Osteocyte (in vitro differentiated cells): ENCODE results near the gene DNAI7. TPM values are rescaled to one million over a fixed set of nuclear protein-coding genes. Genes with fewer than 3 reads are reported as not detected.

ENCODE experiments used
- DNase-seq: peaks from one replicate; pipeline ENCODE4 v3.0.0; 2021; ENCODE audit warnings: mixed read lengths; ENCODE audit not compliant: unreplicated experiment; ENCODE audit errors: extremely low spot score
- H3K27ac Mint-ChIP-seq: one replicate; pipeline ENCODE4 v1.8.0; 2021; ENCODE audit warnings: mild to moderate bottlenecking, mixed read lengths; ENCODE audit not compliant: unreplicated experiment
- H3K27me3 Mint-ChIP-seq: one replicate; pipeline ENCODE4 v1.8.0; 2021; ENCODE audit warnings: mixed read lengths; ENCODE audit not compliant: unreplicated experiment
- H3K36me3 Mint-ChIP-seq: one replicate; pipeline ENCODE4 v1.8.0; 2021; ENCODE audit warnings: mixed read lengths; ENCODE audit not compliant: unreplicated experiment
- H3K4me1 Mint-ChIP-seq: one replicate; pipeline ENCODE4 v1.8.0; 2021; ENCODE audit warnings: mixed read lengths; ENCODE audit not compliant: unreplicated experiment
- H3K4me3 Mint-ChIP-seq: one replicate; pipeline ENCODE4 v1.8.0; 2021; ENCODE audit warnings: mild to moderate bottlenecking, moderate library complexity, mixed read lengths; ENCODE audit not compliant: unreplicated experiment
- H3K9me3 Mint-ChIP-seq: one replicate; pipeline ENCODE4 v1.8.0; 2021; ENCODE audit warnings: mixed read lengths; ENCODE audit not compliant: unreplicated experiment
- long read RNA-seq: library from polyadenylated mRNA; unstranded; transcript quantifications from one replicate; pipeline ENCODE4 v2.0.0, GENCODE V29; 2021
- total RNA-seq: library from RNA; stranded (reverse); gene quantifications from 2 replicates; pipeline ENCODE4 v1.2.1, GENCODE V29; 2021
- TF ChIP-seq, protein P1 (sequence below): fragments of 200-600 bp; sonication (generic); IDR thresholded peaks from 2 replicates; pipeline ENCODE4 v1.5.0; 2021; ENCODE audit warnings: antibody characterized with exemption, mild to moderate bottlenecking, moderate library complexity

The DNAI7 gene, protein sequence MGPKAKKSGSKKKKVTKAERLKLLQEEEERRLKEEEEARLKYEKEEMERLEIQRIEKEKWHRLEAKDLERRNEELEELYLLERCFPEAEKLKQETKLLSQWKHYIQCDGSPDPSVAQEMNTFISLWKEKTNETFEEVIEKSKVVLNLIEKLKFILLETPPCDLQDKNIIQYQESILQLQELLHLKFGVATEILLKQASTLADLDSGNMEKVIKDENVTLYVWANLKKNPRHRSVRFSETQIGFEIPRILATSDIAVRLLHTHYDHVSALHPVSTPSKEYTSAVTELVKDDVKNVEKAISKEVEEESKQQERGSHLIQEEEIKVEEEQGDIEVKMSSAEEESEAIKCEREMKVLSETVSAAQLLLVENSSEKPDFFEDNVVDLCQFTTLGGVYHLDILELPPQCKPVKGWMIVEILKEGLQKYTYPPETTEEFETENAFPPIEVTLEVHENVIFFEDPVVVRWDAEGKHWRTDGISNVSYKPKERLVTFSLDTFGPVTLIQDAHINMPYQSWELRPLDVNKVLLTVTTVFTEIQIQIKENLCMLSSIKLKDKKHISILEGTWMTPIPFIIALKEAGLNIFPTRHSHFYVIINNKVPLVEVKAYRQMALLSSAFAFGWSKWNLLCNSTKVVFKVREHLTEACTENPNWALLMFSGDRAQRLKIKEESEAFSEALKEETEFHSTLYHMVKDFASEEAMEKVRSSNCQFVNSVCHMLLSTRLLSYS
- total RNA-seq: 0.30 TPM in 1 of 2 replicates, not detected in the other
- long read RNA-seq, partial matches to known transcripts: 0 of 1 reads
- long read RNA-seq, other reads (novel, unspliced or antisense): 1 of 1 reads

DNA sequence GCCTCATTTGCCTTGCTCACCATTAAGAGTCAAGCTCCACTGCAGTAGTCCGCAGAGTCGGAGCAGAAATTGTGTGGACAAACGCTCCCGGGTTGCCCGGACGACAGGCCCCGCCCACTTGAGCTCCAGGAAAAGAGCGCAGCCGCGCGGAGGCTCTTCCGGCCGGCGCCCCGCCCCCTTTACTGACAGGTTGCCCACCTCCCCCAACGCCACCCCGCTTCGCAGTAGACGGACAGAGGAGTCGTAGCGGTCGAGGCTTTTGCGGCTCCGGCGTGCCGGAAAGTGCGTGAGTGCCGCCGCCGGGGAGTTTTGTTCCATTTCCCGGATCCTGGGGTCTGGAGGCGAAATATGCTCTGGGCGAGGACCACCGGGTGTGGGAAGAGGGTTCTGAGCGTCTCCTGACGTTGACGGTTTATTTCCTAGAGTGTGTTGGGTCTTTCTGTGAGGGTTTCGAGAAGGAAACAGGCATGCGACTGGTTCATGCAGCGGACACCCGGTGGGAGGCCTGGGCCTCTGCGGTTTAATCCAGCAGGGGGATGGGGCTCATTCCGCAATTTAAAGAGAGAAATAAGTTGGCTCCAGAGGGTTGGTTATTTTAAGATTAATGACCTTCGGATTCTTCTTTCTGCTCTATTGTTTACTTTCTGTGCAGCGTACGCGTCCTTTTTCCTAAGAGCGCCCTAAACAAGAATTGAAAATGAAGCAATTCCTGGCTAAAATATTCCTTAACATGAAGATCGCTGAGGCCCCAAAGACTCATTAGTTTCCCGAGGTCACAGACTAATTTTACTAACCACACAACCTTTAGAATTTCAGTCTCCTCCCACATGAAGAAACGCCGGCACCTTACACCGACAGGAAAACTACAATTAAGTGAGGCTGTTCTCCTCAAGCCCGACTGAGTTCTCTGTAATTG is at the start of gene DNAI7, which contains the start of gene ETFRF1:
Gene DNAI7 (minus strand): TSS at position 105 of the 916 bp plus-strand sequence. CDS start 82 bp downstream, at position 23.
Gene ETFRF1 (plus strand): TSS at position 182 of the 916 bp plus-strand sequence. CDS start 8,720 bp downstream, outside the sequence.
- H3K4me3 Mint-ChIP-seq: peak within 1 kb of the TSS; percentile 95
- TF ChIP-seq, protein P1, sequence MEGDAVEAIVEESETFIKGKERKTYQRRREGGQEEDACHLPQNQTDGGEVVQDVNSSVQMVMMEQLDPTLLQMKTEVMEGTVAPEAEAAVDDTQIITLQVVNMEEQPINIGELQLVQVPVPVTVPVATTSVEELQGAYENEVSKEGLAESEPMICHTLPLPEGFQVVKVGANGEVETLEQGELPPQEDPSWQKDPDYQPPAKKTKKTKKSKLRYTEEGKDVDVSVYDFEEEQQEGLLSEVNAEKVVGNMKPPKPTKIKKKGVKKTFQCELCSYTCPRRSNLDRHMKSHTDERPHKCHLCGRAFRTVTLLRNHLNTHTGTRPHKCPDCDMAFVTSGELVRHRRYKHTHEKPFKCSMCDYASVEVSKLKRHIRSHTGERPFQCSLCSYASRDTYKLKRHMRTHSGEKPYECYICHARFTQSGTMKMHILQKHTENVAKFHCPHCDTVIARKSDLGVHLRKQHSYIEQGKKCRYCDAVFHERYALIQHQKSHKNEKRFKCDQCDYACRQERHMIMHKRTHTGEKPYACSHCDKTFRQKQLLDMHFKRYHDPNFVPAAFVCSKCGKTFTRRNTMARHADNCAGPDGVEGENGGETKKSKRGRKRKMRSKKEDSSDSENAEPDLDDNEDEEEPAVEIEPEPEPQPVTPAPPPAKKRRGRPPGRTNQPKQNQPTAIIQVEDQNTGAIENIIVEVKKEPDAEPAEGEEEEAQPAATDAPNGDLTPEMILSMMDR: no peak
- no peaks in the 10 kb centered on the region for H3K9me3 Mint-ChIP-seq
- peaks cover 23% of the 10 kb centered on the region for H3K4me1 Mint-ChIP-seq
- peaks cover 5% of the 10 kb centered on the region for H3K36me3 Mint-ChIP-seq
- H3K27me3 Mint-ChIP-seq: no peaks in the 10 kb centered on the region
- peak; percentile 99 for DNase-seq
- H3K27ac Mint-ChIP-seq: peak within 1 kb of the TSS; percentile 99

DNA sequence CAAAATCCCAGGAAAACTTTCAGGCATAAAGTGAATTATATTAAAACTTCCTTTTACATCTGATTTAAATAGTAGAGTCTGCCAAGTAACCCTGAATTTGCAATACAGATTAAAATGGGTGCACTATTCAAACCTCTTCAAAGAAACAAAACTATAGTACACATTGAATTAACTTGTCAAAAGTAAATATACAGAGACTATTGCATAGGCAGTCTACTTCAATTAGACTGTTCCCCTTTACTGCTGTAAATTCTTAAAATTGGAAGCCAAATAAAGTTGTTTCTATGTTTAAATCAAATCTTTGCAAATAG is 48.7 kb upstream of the DNAI7 start:
- DNase-seq: no peak
- TF ChIP-seq, protein P1: no peak
- Mint-ChIP-seq H3K27me3 (no peaks in the 10 kb centered on the region), H3K4me3 (no peak overlapping the region), H3K36me3 (peaks cover 20% of the 10 kb centered on the region), H3K9me3 (no peaks in the 10 kb centered on the region), H3K27ac (no peak overlapping the region), H3K4me1 (peaks cover 15% of the 10 kb centered on the region)

- H3K9me3 Mint-ChIP-seq: no peaks in the 10 kb centered on the region
- peaks cover 11% of the 10 kb centered on the region for H3K4me1 Mint-ChIP-seq
- H3K4me3 Mint-ChIP-seq: no peak overlapping the region
- no peak for DNase-seq
- peaks cover 22% of the 10 kb centered on the region for H3K36me3 Mint-ChIP-seq
- H3K27me3 Mint-ChIP-seq: no peaks in the 10 kb centered on the region
- TF ChIP-seq, protein P1: no peak
- no peak overlapping the region for H3K27ac Mint-ChIP-seq
Observed at GRCh38 chr12:25242981-25243679, 48.2 kb upstream of the DNAI7 start.

DNA sequence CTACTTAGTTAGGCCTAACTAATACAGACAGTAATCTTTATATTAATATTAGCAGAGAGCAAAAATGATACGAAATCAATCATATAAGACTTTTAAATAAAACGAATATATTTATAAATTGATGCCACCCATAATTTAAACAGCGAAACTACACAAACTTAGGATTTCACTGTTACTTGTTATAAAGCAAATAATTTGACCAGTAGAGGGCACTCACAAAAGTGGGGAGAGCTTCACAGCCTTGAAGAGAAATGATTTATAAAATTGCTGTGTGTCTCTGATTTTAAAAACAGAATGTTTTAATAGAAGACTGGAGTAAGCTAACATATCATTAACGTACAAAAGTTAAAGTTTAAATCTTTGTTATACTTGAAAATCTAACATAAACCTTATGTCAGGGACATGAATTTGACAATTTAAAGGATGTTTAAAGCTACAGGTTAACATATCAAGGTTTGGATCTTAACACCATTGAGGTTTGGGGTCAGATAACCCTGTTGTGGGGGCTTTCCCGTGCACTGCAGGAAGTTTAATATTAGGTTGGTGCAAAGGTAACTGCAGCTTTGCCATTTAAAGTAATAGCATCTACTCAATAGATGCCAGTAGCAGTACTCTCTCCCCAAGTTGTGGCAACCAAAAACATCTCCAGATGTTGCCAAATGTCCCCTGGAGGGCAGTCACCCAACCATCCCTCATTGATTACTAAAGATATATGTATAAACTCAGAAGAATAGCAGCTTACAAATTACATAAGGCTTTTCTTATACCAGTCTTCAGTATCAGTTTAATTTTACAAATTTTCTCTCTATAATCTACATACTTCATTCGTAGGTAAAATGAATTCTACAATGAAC is 46.4 kb upstream of the DNAI7 start:
- DNase-seq: no peak
- TF ChIP-seq, protein P1: peak; percentile 78
- H3K27ac Mint-ChIP-seq: peak overlapping the region; percentile 63

More for the DNA sequence above, 46.4 kb upstream of the DNAI7 start:
- no peaks in the 10 kb centered on the region for H3K9me3 Mint-ChIP-seq
- no peak overlapping the region for H3K4me3 Mint-ChIP-seq
- peaks cover 29% of the 10 kb centered on the region for H3K36me3 Mint-ChIP-seq
- H3K4me1 Mint-ChIP-seq: peaks cover 9% of the 10 kb centered on the region
- H3K27me3 Mint-ChIP-seq: no peaks in the 10 kb centered on the region
